A673 (cell line): Measurements from ENCODE around the gene DLK1. TPM values are rescaled to one million over a fixed set of nuclear protein-coding genes. Genes with fewer than 3 reads are reported as not detected.

Experiments used
- BruUV-seq: library from RNA; stranded (reverse); fragments of 400-500 nt; replicated peaks from 2 replicates; lab custom pipeline; 2021; lab: Mats Ljungman, UMichigan
- CTCF ChIA-PET: fragments of 300-600 bp; sonication (Branson Sonifier 250); formaldehyde crosslinking; loops from one replicate; lab custom pipeline; 2022; ENCODE audit warnings: antibody characterized with exemption; lab: Charles Lee
- POLR2A ChIA-PET: fragments of 300-600 bp; sonication (Branson Sonifier 250); formaldehyde crosslinking; loops from one replicate; lab custom pipeline; 2022; ENCODE audit warnings: antibody characterized with exemption; ENCODE audit not compliant: low non-redundant PET; lab: Charles Lee
- DNase-seq: peaks from one replicate; pipeline ENCODE4 v3.0.0-alpha.2; 2015; ENCODE audit warnings: low spot score
- H3K27ac ChIP-seq: fragments of 200-600 bp; sonication (generic); 2 replicates; pipeline ENCODE4 v1.5.1; 2016; ENCODE audit warnings: mixed run types, low read depth, mild to moderate bottlenecking, mixed read lengths, antibody characterized with exemption, low read length; ENCODE audit not compliant: poor library complexity, severe bottlenecking
- H3K27me3 ChIP-seq: fragments of 200-600 bp; sonication (generic); replicated peaks from 2 replicates; pipeline ENCODE4 v1.6.1; 2017; ENCODE audit warnings: mixed run types, low read depth, mild to moderate bottlenecking, mixed read lengths, antibody characterized with exemption, low read length; ENCODE audit not compliant: insufficient read depth, poor library complexity
- H3K36me3 ChIP-seq: fragments of 200-600 bp; sonication (generic); 2 replicates; pipeline ENCODE4 v1.6.1; 2016; ENCODE audit warnings: mixed run types, mild to moderate bottlenecking, mixed read lengths, antibody characterized with exemption, low read length; ENCODE audit not compliant: insufficient read depth, poor library complexity, severe bottlenecking
- H3K4me1 ChIP-seq: fragments of 200-600 bp; sonication (generic); 2 replicates; pipeline ENCODE4 v1.6.1; 2017; ENCODE audit warnings: mixed run types, mild to moderate bottlenecking, mixed read lengths, antibody characterized with exemption, low read length; ENCODE audit not compliant: insufficient read depth, poor library complexity, severe bottlenecking
- H3K4me3 ChIP-seq: fragments of 200-600 bp; sonication (generic); 2 replicates; pipeline ENCODE4 v1.5.1; 2016; ENCODE audit warnings: low read depth, mixed run types, mild to moderate bottlenecking, mixed read lengths, low read length; ENCODE audit not compliant: poor library complexity, severe bottlenecking
- H3K9me3 ChIP-seq: fragments of 200-600 bp; sonication (generic); 2 replicates; pipeline ENCODE4 v1.6.1; 2016; ENCODE audit warnings: mixed run types, low read depth, mild to moderate bottlenecking, mixed read lengths, antibody characterized with exemption, low read length; ENCODE audit not compliant: poor library complexity, severe bottlenecking
- EZH2 ChIP-seq: fragments of 200-600 bp; sonication (generic); IDR thresholded peaks from 2 replicates; pipeline ENCODE4 v1.6.1; 2017; ENCODE audit warnings: borderline replicate concordance, low read depth, mild to moderate bottlenecking, mixed read lengths, antibody characterized with exemption, low read length; ENCODE audit not compliant: poor library complexity, severe bottlenecking
- intact Hi-C: fragments of 100-400 bp; cut with micrococcal nuclease; formaldehyde crosslinking; loops from one replicate; pipeline ENCODE4 v1.10.0; 2022; ENCODE audit not compliant: unreplicated experiment
- total RNA-seq: library from RNA; stranded (reverse); gene quantifications from 2 replicates; pipeline ENCODE4 v1.2.3, GENCODE V29; 2021
- TF ChIP-seq, protein P1 (sequence below): fragments of 300-800, 200-600 bp; sonication (generic); conservative IDR thresholded peaks from 2 replicates; pipeline ENCODE4 v1.5.1; 2017; ENCODE audit warnings: low read depth, mild to moderate bottlenecking, antibody characterized with exemption, low read length, moderate library complexity, mixed read lengths

Gene DLK1
- total RNA-seq, 1 experiment from 2014 or later, result not detected

DNA sequence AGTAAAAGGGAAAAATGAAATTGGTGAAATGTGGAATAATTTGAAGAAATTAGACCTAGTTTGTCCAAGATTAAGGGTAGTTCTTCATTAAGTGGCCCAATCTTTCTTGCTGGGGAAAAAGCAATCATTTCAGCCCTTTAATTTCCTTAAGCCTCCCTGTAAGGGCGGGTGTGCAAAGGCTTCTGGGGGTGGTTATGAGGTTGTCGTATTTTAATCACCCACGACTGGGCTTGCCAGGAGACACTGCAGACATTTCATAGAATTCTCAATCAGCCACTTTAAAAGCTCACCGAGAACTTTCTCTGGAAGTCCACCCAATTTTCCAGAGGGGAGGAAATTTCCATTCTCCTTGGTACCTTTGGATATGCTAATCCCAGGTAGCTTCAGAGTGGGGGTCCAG lies 43.4 kb downstream of the DLK1 start:
- BruUV-seq, result no TSS peak
- Histone ChIP-seq H3K4me3 (no peak overlapping the region), H3K27me3 (no peaks in the 10 kb centered on the region), H3K27ac (no peak overlapping the region), H3K9me3 (no peaks in the 10 kb centered on the region), H3K36me3 (no peaks in the 10 kb centered on the region), H3K4me1 (no peaks in the 10 kb centered on the region)
- intact Hi-C loops, result no loop called here
- ChIA-PET CTCF (no interaction called here), POLR2A (no interaction called here)
- no peak for DNase-seq
- TF ChIP-seq, protein P1, sequence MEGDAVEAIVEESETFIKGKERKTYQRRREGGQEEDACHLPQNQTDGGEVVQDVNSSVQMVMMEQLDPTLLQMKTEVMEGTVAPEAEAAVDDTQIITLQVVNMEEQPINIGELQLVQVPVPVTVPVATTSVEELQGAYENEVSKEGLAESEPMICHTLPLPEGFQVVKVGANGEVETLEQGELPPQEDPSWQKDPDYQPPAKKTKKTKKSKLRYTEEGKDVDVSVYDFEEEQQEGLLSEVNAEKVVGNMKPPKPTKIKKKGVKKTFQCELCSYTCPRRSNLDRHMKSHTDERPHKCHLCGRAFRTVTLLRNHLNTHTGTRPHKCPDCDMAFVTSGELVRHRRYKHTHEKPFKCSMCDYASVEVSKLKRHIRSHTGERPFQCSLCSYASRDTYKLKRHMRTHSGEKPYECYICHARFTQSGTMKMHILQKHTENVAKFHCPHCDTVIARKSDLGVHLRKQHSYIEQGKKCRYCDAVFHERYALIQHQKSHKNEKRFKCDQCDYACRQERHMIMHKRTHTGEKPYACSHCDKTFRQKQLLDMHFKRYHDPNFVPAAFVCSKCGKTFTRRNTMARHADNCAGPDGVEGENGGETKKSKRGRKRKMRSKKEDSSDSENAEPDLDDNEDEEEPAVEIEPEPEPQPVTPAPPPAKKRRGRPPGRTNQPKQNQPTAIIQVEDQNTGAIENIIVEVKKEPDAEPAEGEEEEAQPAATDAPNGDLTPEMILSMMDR, result no peak
- no peak for TF ChIP-seq EZH2

DNA sequence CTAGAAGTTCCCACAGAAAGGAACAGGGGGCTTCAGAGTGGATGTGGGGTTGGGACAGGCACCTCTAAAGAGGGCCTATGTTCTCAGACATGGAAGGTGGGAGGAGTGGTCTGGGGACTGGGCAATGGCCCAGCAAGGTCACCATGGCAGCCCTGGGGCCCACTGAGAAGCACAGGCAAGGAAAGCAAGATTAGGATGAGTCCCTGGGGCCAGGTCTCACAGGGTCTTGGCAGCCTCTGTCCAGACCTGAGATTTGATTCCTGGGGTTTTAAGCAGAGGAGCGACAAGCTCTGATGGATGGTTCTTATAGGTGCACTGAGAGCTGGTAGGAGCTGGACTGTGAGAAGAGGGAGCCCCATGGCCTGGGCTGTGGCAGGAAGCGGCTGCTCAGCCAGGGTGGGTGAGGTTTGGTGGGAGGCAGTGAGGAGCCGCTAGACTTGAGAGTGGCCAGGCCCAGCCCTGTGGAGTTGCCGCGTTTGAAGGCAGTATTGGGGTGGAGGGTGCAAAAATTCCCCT lies 44.0 kb downstream of the DLK1 start:
- Histone ChIP-seq H3K4me3 (no peak overlapping the region), H3K9me3 (no peaks in the 10 kb centered on the region), H3K36me3 (no peaks in the 10 kb centered on the region), H3K27me3 (no peaks in the 10 kb centered on the region), H3K27ac (no peak overlapping the region), H3K4me1 (no peaks in the 10 kb centered on the region)
- DNase-seq, result no peak
- ChIA-PET POLR2A (no interaction called here), CTCF (no interaction called here)
- no peak for TF ChIP-seq EZH2
- TF ChIP-seq, protein P1, result no peak
- intact Hi-C loops, result no loop called here
- BruUV-seq, result no TSS peak

DNA sequence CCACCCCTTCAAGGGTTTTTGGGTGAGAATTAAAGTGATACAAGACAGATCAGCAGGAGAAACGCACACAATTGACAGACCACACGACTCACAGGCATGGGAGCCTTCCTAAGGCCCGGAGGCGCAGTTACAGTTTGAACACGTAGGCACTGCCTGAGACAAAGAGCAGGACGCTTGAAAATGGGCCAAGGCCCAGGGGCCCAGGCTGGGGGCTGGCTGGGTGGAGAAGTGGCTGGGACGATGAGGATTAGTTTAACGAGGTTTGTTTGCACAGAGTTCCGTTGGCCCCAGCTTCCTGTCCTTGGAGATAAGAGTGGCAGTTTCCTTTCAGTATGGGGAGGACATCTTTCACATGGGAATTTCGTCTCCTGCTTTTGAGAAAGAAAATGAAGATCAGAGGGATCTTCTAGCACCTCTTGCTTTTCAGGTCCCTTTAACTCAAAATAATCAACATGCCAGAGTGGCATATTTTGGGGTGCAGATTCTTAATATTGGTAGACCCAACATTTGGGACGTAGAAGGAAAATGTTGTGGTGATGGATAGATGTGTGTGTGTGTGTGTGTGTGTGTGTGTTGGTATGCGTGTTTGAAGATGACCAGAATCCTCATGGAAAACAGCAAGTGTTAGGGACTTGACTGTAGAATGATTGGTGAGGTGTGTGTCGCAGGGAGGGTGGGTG lies 44.6 kb downstream of the DLK1 start:
- no peaks in the 10 kb centered on the region for H3K4me1 ChIP-seq
- CTCF ChIA-PET, result no interaction called here

More for the DNA sequence above, 44.6 kb downstream of the DLK1 start:
- no peak for TF ChIP-seq EZH2
- TF ChIP-seq, protein P1, result no peak
- no TSS peak for BruUV-seq
- no peaks in the 10 kb centered on the region for H3K9me3 ChIP-seq
- no peak overlapping the region for H3K4me3 ChIP-seq
- no peaks in the 10 kb centered on the region for H3K27me3 ChIP-seq
- H3K36me3 ChIP-seq, result no peaks in the 10 kb centered on the region
- no peak for DNase-seq
- no peak overlapping the region for H3K27ac ChIP-seq
- POLR2A ChIA-PET, result no interaction called here
- intact Hi-C loops, result no loop called here
